Upper lobe of left lung (tissue), 4 donors: ENCODE data around the gene TRAF1.

Source experiments
- POLR2A ChIP-seq, 4 donors: fragments of 450-650 bp; IDR thresholded peaks; one replicate each; pipeline ENCODE4 v1.5.1; 2016 to 2017; ENCODE audit warnings: antibody characterized with exemption in 4 of 4, mild to moderate bottlenecking in 2 of 4
- POLR2AphosphoS5 ChIP-seq, 2 donors: sonication (generic); formaldehyde crosslinking; IDR thresholded peaks; one replicate each; pipeline ENCODE4 v1.5.1; 2017; ENCODE audit warnings: antibody characterized with exemption in 2 of 2

GRCh38 chr9:120929229-120929791 lies 2.7 kb upstream of the TRAF1 start:
- no peak for TF ChIP-seq POLR2A (IDR thresholded peaks at IDR 0.05)
- no peak for TF ChIP-seq POLR2AphosphoS5 (IDR thresholded peaks at IDR 0.05)
